WTC11 (cell line): ENCODE measurements around the gene APOF. TPM values are rescaled to one million over a fixed set of nuclear protein-coding genes. Genes with fewer than 3 reads are reported as not detected.

Source experiments
- total RNA-seq: library from RNA; stranded (reverse); gene quantifications from 3 replicates; pipeline ENCODE4 v1.2.3, GENCODE V29; 2021

APOF gene
- total RNA-seq, 1 experiment from 2014 or later = not detected

Other genes with a start within 250 kb of the APOF start
- gene RPL41, start 246.2 kb downstream of the APOF start, total RNA-seq = 4,004 to 4,366 TPM (median 4,314 TPM) in 3 replicates
- 11.3 to 13.6 TPM (median 13.1 TPM) in 3 replicates for gene ZC3H10, start 244.6 kb downstream of the APOF start, total RNA-seq
- 77.7 to 80.8 TPM (median 80.1 TPM) in 3 replicates for gene ESYT1, start 234.6 kb downstream of the APOF start, total RNA-seq
- 171 to 180 TPM (median 173 TPM) in 3 replicates for gene MYL6B, start 210.3 kb downstream of the APOF start, total RNA-seq
- gene MYL6, start 204.5 kb downstream of the APOF start, total RNA-seq = 835 to 932 TPM (median 844 TPM) in 3 replicates
- 72.8 to 77.9 TPM (median 76.8 TPM) in 3 replicates for gene SMARCC2, start 173.4 kb downstream of the APOF start, total RNA-seq
- gene RNF41, start 140.9 kb downstream of the APOF start, total RNA-seq = 45.5 to 57.4 TPM (median 48.7 TPM) in 3 replicates
- gene NABP2, start 138.5 kb downstream of the APOF start, total RNA-seq = 42.7 to 47.9 TPM (median 47.5 TPM) in 3 replicates
- gene SLC39A5, start 132.8 kb downstream of the APOF start, total RNA-seq = 0.26 to 0.62 TPM (median 0.46 TPM) in 3 replicates
- gene ANKRD52, start 104.5 kb downstream of the APOF start, total RNA-seq = 33.0 to 41.2 TPM (median 38.6 TPM) in 3 replicates
- gene COQ10A, start 95.9 kb downstream of the APOF start, total RNA-seq = 22.7 to 26.2 TPM (median 24.4 TPM) in 3 replicates
- 241 to 275 TPM (median 246 TPM) in 3 replicates for gene CS, start 62.5 kb downstream of the APOF start, total RNA-seq
- gene CNPY2, start 46.9 kb downstream of the APOF start, total RNA-seq = 171 to 193 TPM (median 192 TPM) in 3 replicates
- gene PAN2, start 28.9 kb downstream of the APOF start, total RNA-seq = 46.7 to 58.0 TPM (median 57.5 TPM) in 3 replicates
- gene IL23A, start 24.0 kb downstream of the APOF start, total RNA-seq = 2.9 to 3.0 TPM (median 2.9 TPM) in 3 replicates
- gene STAT2, start 2.8 kb downstream of the APOF start, total RNA-seq = 53.2 to 54.5 TPM (median 54.5 TPM) in 3 replicates
- gene TIMELESS, start 86.6 kb upstream of the APOF start, total RNA-seq = 60.9 to 67.1 TPM (median 64.9 TPM) in 3 replicates
- not detected in 3 replicates for gene MIP, start 91.8 kb upstream of the APOF start, total RNA-seq
- gene SPRYD4, start 105.7 kb upstream of the APOF start, total RNA-seq = 2.8 to 4.2 TPM (median 3.1 TPM) in 3 replicates
- gene GLS2, start 125.3 kb upstream of the APOF start, total RNA-seq = 14.8 to 17.2 TPM (median 15.9 TPM) in 3 replicates
- gene RBMS2, start 159.0 kb upstream of the APOF start, total RNA-seq = 11.8 to 16.7 TPM (median 16.1 TPM) in 3 replicates